AG09309 (cell line): ENCODE measurements around the gene ELFN1.

Experiments
- DNase-seq: peaks from one replicate; pipeline ENCODE4 v3.0.0-alpha.2; 2010; ENCODE audit warnings: low read depth
- H3K4me3 ChIP-seq: 2 replicates; pipeline ENCODE4 v1.5.1; 2011; ENCODE audit warnings: mild to moderate bottlenecking, low read depth, low read length, moderate library complexity; ENCODE audit not compliant: control insufficient read depth
- TF ChIP-seq, protein P1 (sequence below): IDR thresholded peaks from 2 replicates; pipeline ENCODE4 v1.5.1; 2011; ENCODE audit warnings: mild to moderate bottlenecking, low read depth, low read length, inconsistent platforms; ENCODE audit not compliant: insufficient read depth, control insufficient read depth; ENCODE audit errors: missing control alignments

The ELFN1 gene

DNA sequence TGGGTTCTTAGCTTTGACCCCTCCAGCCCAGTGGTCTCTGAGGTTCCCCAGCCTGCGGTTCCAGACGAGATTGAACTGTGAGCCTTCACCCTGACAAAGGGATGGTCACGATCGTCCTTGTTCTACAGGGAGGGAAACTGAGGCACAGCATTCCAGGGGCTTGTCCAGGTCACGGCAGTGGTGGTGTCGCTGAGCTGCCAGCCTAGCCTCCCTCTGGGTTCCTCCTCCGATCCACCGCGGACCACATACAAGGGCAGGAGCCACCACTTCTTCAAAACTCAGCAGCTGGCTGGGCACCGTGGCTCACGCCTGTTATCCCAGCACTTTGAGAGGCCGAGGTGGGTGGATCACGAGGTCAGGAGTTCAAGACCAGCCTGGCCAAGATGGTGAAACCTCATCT, 35.8 kb downstream of the ELFN1 start:
- TF ChIP-seq, protein P1, sequence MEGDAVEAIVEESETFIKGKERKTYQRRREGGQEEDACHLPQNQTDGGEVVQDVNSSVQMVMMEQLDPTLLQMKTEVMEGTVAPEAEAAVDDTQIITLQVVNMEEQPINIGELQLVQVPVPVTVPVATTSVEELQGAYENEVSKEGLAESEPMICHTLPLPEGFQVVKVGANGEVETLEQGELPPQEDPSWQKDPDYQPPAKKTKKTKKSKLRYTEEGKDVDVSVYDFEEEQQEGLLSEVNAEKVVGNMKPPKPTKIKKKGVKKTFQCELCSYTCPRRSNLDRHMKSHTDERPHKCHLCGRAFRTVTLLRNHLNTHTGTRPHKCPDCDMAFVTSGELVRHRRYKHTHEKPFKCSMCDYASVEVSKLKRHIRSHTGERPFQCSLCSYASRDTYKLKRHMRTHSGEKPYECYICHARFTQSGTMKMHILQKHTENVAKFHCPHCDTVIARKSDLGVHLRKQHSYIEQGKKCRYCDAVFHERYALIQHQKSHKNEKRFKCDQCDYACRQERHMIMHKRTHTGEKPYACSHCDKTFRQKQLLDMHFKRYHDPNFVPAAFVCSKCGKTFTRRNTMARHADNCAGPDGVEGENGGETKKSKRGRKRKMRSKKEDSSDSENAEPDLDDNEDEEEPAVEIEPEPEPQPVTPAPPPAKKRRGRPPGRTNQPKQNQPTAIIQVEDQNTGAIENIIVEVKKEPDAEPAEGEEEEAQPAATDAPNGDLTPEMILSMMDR: no peak
- DNase-seq: no peak
- no peak overlapping the region for H3K4me3 ChIP-seq

DNA sequence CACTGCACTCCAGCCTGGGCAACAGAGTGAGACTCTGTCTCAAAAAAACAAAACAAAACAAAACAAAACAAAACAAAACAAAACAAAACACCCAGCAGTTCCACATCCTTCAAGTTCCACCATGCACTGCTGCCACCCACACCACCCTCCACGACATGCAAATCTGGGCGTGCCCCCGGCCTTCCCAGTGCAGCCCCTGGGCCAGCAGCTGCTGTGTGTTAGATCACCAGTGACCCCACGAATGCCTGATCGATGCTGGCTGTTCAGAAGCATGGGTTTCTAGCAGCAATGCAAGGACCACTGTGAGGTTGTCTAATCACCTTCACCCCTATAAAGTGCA, 36.3 kb downstream of the ELFN1 start:
- no peak overlapping the region for H3K4me3 ChIP-seq
- TF ChIP-seq, protein P1: no peak
- DNase-seq: no peak

DNA sequence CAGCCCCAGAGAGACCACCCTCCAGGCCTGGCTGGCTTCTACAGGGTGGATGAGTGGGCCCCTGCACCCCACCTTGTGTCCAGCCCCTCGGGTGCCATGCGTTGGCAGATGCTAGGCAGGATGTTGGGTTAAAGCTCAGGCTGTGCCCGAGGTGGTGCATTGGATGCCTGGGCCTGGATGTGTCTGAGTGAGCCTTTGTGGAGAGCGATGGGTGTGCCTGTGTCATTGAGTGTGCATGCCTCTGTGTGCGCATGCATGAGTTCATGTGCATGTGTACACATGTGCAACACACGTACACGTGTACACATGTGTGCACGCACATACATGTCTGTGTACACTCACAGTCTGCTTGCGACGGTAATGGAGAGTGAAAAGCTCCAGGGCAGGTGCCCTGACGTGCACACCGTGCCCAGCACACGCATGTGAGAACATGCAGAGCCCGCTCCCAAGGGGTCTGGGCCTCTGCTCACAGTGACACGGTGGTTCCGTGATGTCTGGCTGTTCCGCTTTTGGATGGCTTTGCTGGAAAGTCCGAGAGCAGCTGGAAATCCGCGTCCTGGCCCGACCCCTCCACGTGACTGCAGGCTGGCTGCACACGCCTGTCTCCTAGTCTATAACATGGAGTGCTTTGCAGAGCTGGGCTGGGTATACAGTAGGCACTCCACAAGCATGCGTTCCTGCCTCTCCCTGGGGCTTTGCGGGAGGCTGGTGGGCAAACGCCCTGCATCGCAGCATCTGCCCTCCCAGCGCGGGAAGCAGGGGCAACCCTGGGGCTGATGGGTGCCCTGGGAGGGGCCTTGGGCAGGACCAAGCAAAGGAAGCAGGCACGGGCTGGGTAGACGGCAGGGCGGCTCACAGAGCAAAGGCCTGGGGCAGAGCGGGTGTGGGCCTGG, 36.9 kb downstream of the ELFN1 start:
- no peak for DNase-seq
- TF ChIP-seq, protein P1: no peak

DNA sequence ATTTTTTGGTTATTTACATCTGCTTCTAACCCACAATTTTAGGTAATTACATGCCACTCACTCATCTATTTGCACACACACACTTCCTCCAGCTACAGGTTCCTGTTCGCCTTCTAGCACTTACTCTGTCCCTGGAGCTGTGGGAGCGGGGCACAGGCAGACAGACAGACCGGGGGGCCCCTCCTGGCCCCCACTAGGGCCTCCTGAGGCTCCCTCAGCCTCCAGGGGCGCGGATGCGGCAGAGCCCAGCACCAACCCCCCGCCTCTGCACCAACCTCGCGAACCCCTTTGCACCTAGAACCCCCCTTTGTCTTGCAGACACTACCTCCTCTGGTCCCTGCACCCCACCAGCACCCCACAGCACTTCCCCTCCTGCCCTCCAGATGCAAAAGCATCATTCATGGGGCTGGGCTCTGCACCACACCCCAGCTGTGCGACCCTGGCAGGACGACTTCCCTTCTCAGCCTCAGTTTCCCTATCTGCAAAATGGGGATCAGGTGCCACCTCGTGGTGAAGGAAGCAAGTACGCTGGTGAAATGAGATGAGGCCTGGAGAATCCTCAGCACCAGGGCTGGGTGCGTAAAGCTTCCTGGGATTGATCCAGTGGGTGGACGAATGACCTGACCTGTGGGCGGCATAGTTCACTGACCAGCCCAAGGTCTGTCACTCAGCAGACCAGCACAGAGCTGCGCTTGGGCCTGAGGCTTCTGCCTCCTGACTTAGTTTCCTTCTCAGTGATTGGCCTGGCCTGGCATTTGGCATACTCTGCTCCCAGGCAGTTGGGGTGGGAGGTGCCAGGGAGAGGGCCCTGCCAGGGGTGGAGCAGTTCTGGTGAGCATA, 37.9 kb downstream of the ELFN1 start:
- DNase-seq: no peak
- TF ChIP-seq, protein P1: no peak
- H3K4me3 ChIP-seq: no peak overlapping the region

More for the DNA sequence above, 36.9 kb downstream of the ELFN1 start:
- H3K4me3 ChIP-seq: no peak overlapping the region

DNA sequence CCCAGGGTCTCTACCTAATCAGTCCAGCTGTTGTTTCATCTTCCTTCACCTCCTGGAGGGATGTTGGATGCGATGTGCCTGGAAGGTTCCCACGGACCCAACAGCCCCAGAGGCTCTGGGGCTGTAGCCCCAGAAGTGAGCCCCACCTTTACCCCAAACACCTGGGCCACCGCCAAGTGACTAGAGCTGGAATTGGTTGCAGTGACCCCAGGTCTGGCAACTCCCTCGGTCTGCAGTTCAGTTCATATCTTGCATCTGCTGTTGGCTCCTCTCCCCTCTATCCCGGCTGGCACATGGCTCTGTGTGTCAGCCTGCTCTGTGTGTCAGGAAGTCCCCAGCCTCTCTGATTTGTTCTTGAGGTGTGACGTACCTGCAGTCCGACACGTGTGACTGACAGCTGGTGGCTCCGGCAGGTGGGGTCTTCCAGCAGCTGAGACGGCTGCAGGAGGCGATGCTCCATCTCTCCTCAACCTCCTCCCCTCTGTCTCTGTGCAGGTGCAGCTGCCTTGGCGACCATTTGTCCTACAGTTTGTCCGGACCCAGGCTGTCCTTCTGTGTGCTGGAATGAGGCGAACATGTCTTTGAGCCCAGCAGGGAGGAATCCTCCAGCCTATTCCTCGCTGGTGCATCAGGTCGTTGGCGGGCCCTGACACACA, 38.6 kb downstream of the ELFN1 start:
- no peak overlapping the region for H3K4me3 ChIP-seq
- DNase-seq: no peak
- TF ChIP-seq, protein P1: no peak

DNA sequence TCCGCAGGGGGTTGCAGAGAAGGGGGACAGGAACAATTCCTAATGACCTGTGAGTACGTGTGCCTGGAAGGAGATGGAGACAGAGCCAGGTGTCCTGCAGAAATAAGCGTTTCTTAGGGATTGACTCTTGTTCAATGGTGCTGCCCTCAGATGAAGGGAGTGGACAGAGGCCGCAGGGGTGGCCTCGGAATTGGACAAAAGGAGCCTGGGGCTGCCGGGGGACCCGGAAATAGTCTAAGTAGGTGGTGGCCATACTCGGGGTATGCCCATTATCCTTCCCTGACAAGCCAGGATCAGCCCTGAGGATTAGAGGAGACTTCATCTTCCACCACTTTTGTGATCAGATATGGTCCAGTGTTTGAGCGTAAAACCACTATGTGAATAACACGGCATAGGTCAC, 39.2 kb downstream of the ELFN1 start:
- H3K4me3 ChIP-seq: no peak overlapping the region
- no peak for DNase-seq
- TF ChIP-seq, protein P1: no peak
